ENCODE data around the gene ANKRD27. TPM values are rescaled to one million over a fixed set of nuclear protein-coding genes. Genes with fewer than 3 reads are reported as not detected.

The ANKRD27 gene
- total RNA-seq, 4 donors from 2014 or later = 24.1 to 46.0 (median 28.6) TPM

GRCh38 chr19:32687681-32688080 lies 12.7 kb upstream of the ANKRD27 start:
- intact Hi-C loops (cut with DNase I; ENCODE audit: low total_unique reads) = no loop called here
- no peak for DNase-seq (ENCODE audit: low spot score in 2 of 2)
- no peak overlapping the region for H3K4me3 ChIP-seq (ENCODE audit: low read depth, poor library complexity, severe bottlenecking)
- TF ChIP-seq CTCF (IDR thresholded peaks at IDR 0.05) (no peak), POLR2A (IDR thresholded peaks at IDR 0.05) (no peak)
- WGBS, 2 donors = 91 to 92% methylated on average over 4 of the region's 4 CpGs

- intact Hi-C loops (cut with DNase I; ENCODE audit: low total_unique reads) = no loop called here
- H3K4me3 ChIP-seq (ENCODE audit: low read depth, poor library complexity, severe bottlenecking) = no peak overlapping the region
- no peak for TF ChIP-seq CTCF (IDR thresholded peaks at IDR 0.05)
- no peak for TF ChIP-seq POLR2A (IDR thresholded peaks at IDR 0.05)
- 93 to 94% methylated on average over 6 of the region's 6 CpGs for WGBS, 2 donors
- no peak for DNase-seq (ENCODE audit: low spot score in 2 of 2)
Measured at GRCh38 chr19:32686847-32687475, 12.0 kb upstream of the ANKRD27 start.

- intact Hi-C loops (cut with DNase I; ENCODE audit: low total_unique reads) = no loop called here
- no peak overlapping the region for H3K4me3 ChIP-seq (ENCODE audit: low read depth, poor library complexity, severe bottlenecking)
- TF ChIP-seq CTCF (IDR thresholded peaks at IDR 0.05) (no peak), POLR2A (IDR thresholded peaks at IDR 0.05) (no peak)
- DNase-seq (ENCODE audit: low spot score in 2 of 2) = no peak
- WGBS, 2 donors = 51 to 56% methylated on average over 4 of the region's 4 CpGs
Measured at GRCh38 chr19:32682317-32682716, 7.3 kb upstream of the ANKRD27 start.

- TF ChIP-seq CTCF (IDR thresholded peaks at IDR 0.05) (no peak), POLR2A (IDR thresholded peaks at IDR 0.05) (no peak)
- no peak overlapping the region for H3K4me3 ChIP-seq (ENCODE audit: low read depth, poor library complexity, severe bottlenecking)
- 79 to 82% methylated on average over 2 of the region's 2 CpGs for WGBS, 2 donors
- intact Hi-C loops (cut with DNase I; ENCODE audit: low total_unique reads) = no loop called here
- DNase-seq (ENCODE audit: low spot score in 2 of 2) = no peak
Measured at GRCh38 chr19:32680986-32681385, 6.0 kb upstream of the ANKRD27 start.

- TF ChIP-seq POLR2A (IDR thresholded peaks at IDR 0.05) = no peak
- no peak for TF ChIP-seq CTCF (IDR thresholded peaks at IDR 0.05)
- H3K4me3 ChIP-seq (ENCODE audit: low read depth, poor library complexity, severe bottlenecking) = no peak overlapping the region
- no peak for DNase-seq (ENCODE audit: low spot score in 2 of 2)
- WGBS, 2 donors = 73 to 75% methylated on average over 9 of the region's 9 CpGs
- intact Hi-C loops (cut with DNase I; ENCODE audit: low total_unique reads) = no loop called here
Measured at GRCh38 chr19:32677657-32678056, 2.7 kb upstream of the ANKRD27 start.

- no peak overlapping the region for H3K4me3 ChIP-seq (ENCODE audit: low read depth, poor library complexity, severe bottlenecking)
- no peak for DNase-seq (ENCODE audit: low spot score in 2 of 2)
- intact Hi-C loops (cut with DNase I; ENCODE audit: low total_unique reads) = no loop called here
- no peak for TF ChIP-seq POLR2A (IDR thresholded peaks at IDR 0.05)
- TF ChIP-seq CTCF (IDR thresholded peaks at IDR 0.05) = no peak
- 28 to 33% methylated on average over 19 to 27 of the region's 33 CpGs for WGBS, 2 donors
Measured at GRCh38 chr19:32676895-32677359, 1.9 kb upstream of the ANKRD27 start.

Measured in lower leg skin (tissue), 4 donors.